CD1c-positive myeloid dendritic cell (primary cell): Measurements from ENCODE around the gene CELF4.

ENCODE experiments used
- DNase-seq: peaks from one replicate; pipeline ENCODE4 v3.0.0-alpha.2; 2016; ENCODE audit errors: extremely low spot score

Gene CELF4

DNA sequence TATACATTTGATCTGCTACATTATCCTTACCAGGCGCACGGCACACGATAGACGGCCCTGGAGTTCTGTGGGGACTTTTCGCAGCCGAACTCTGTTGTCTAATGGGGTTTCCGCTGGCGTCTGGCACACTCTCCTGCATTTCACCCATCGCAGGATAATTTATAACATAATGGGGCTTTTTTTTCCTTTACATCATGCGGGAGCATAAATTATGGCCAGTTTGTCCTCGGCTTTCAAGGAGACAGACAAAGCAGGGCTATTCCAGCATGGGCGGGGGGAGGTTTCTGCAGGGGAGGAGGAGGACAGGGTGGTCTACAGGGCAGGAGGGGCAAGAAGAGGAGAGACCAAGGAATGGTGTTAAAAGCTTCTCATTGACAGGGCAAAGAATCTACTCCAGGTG, 279.8 kb downstream of the CELF4 start:
- no peak for DNase-seq

DNA sequence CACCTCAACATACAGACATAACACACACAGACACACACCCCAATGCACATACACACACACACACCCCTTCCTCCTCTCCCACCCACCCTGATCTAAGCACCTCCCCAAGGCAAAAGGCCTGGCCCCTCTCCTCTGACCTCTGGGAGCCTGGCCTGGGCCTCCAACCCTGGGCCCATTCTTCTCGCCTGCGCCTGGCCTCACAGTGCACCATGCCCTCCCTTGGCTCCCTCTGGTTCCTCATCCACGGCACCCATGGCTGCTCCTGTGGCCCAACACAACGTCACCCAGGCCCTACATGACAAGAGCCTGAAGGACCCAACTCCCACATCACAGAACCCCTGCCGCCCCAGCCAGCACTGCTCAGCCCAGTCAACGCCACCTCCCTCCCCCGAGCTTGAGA, 281.3 kb downstream of the CELF4 start:
- no peak for DNase-seq

DNA sequence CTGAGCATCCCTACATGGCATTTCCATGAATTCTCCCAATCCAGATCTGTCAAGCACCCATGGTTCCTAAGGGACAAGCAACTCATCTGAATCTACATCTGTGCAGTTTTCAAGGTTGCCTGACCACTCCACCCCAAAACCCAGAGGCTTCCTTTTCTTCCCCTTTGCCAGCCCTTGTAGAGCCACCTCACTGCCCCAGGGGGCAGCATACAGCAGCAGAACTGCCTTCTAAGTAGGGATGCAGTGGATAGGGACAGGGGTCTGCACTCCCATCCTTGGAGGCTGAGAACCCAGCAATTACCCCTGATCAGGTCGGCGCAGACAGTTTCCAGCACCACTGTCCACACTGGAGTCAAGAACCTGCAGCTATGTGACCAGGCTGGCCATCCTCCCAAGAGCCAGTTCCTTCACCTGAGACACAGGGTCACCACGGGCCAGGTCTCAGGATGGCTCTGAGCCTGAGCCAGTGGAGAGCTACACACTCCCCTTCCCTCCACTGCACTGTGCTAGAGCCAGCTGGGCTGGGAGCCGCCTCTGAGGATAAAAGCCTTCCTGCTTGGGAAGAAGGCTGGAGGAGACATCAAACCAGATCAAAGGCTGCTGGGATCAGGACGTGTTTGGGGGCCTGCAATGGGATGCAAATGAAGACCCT, 283.1 kb downstream of the CELF4 start:
- DNase-seq: no peak

DNA sequence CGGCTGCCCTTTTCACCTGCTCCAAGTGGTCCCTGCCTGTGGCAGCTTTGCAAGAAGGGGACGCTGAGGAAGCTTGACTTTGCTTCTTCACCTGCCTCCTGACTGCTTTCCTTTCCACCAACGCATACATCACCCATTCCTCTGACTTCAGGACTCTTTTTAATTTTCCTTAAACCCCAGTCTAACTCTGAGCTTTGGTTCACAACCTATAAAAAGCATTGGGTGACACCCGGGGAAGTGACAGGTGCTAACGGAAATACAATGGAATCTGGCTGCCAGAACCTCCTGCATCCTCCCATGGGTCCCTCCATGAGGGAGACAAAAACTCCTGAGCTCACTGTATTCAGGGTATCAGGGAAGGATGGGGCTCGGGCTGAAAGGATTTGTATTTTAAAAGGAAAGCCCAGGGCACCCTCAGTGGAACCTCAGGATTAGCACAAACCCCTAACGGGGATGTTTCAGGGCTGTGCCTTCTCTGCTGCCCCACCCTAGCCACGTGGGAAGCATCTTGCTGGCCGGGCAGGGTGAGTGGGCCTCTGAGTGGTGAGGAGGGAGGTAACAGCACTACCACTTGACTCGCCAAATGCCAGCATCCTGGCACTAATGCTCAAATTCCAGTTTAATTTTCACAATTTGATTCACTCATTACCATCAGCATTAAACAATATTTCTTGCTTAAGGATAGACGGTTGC, 284.8 kb downstream of the CELF4 start:
- no peak for DNase-seq

DNA sequence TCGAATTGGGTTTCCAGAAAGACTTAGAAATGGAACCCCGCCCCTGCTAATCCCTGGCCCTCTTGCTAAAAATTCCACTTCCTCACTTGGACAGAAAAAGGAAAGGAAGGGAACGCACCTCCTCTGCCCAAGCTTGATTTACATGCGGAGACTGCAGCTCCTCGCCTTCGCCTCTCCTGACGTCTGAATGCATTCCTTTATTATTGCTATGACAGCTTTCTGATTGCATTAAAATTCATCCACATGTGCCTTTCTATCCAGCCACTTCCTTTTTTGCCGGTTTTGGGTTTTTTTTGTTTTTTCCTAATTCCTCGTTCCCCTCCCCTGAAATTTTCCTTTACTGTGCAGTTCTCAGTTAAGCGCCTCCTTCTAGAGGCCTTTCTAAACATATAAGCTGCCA, 287.8 kb downstream of the CELF4 start:
- DNase-seq: no peak

DNA sequence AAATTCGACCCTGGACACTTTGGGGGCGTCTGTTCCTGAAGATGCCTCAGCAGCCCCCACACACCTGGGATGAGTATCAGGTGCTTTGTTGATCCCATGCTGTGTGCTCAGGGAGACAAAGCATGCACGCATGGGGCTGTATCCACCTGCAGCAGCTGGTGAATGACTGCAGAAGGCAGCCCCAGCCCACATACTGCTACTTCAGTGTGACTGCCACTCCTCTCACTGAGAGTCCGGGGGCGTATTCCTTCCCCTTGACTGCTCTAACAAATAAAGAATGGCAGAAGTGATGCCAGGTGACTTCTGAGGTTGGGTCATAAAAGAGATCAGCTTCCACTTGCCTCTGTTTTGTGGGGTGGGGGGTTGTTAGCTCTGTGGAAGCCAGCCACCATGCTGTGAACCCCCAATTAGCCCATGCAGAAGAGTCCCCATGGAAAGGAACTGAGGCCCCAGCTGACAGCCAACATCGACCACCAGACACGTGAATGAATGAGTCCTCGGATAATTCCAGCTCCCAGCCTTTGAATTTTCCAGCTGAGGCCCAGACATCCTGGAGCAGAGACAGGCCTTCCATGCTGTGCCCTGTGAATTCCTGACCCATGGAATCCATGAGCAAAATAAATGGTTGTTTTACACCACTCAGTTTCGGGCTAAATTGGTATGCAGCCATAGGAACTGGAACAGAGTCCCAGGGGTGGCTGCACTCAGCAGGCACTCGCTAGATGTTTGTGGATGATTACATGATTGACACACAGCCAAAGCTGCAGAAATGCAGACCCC, 289.3 kb downstream of the CELF4 start:
- DNase-seq: no peak

DNA sequence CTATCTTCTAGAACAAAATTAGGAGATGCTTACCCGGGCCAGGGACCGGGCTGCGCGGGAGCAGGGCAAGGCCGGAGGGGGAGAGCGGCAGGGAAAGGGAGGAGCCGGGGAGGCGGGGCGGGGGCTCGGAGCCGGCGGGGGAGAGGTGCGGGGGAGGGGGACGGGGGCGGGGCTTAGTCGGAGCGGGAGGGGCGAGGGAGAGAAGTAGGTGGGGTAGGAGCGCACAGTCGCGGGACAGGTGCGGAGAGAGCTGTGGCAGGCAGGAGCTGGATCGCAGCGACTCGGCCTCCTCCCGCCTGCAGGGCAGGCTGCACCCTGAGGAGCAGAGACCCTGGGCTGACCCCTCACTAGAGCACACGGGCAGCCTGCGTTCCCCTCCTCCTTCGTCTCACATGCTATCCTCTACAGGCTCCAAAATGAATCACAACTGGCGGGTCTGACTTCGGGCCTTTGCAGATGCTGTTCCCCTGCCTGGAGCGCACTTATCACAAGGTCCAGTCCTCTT, 290.3 kb downstream of the CELF4 start:
- no peak for DNase-seq

DNA sequence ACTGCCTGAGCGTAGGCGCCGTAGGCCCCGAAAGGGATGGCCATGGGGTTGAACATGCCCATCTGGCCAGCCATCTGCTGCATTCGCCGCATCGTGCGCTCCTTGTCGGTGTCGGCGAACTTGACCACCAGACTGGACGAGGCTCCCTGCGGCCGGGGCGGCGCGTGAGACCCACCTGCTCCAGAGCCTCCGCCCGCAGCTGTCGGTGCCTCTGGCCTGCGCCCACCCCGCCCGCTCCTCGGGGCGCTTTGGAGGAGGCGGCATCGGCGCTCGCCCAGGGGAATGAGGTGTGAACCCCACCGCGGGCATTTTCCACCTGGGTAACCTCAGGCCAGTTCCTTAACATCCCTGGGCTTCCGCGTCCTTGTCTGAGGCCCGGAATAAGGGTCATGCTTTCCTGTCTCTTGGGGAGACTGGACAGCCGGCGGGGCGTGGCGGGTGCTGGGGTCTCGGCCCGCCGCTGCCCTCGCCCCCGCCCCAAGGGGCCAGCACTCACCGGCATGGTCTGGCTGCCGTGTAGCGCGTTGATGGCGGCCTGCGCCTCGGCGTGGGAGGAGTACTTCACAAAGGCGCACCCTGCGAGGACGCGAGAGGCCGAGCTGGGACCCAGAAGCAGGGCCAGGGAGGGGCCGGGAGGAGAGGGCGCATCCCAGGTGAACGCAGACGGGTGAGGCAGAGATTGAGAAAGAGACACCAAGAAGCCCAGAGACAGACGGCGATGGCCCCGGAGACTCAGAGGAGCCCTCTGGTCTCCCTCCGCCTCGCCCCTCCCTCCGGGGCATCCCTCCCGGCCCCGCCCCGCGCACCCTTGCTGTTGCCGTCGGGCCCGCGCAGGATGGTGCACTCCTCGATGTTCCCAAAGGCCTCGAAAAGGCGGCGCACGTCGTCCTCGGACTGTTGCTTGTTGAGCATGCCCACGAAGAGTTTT, 291.0 kb downstream of the CELF4 start:
- no peak for DNase-seq

DNA sequence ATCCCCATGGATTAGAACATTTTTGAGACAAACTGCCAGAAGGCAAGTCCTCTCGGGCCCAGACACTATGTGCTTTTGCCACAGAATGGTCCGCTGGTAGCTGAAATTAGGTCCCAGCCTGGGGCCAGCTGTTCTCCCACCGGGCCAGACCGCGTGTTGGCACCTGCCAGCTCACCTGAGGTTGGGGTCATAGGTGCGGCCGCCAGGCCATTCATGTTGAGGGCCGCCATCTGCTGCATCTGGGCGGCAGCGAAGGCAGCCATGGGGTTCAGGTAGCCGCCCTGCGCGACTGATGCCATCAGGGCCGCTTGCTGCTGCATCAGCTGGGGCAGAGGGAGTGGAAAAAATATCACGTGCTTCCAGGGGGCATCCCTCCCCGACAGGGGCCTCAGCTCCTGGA, 292.8 kb downstream of the CELF4 start:
- no peak for DNase-seq

DNA sequence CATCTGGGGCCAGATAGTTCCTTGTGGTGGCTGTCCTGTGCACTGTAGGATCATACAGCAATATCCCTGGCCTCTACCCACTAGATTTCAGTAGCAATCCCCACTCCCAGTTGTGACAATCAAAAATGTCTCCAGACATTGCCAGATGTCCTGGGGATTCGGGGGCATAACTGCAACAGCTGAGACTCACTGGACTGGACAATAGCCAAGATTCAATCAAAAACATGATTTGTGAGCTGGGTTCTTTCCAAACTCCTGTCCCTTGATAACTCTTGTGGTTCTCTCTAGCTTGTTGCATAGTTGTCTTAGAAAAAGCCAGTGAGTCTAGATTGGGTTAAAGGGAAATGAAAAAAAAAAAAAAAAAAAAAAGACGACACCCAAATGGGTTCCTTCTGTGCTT, 293.4 kb downstream of the CELF4 start:
- DNase-seq: no peak

DNA sequence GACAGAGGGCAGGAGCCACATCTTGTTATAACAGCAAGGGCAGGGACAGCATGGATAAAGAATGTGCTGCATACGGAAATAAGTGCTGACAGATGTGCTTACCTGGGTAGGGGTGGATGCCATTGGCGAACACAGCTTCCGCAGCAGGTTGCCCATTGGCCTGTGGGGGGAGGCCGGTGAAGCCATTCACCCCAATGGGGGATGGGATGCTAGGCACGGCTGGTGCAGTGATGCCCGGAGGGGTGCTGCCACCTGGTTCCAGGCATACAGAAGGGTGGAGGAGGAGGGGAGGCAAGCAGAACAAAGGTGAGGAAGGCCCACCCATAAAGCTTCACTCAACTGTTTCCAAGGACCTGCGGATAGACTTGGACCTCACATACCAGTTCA, 294.9 kb downstream of the CELF4 start:
- DNase-seq: no peak

DNA sequence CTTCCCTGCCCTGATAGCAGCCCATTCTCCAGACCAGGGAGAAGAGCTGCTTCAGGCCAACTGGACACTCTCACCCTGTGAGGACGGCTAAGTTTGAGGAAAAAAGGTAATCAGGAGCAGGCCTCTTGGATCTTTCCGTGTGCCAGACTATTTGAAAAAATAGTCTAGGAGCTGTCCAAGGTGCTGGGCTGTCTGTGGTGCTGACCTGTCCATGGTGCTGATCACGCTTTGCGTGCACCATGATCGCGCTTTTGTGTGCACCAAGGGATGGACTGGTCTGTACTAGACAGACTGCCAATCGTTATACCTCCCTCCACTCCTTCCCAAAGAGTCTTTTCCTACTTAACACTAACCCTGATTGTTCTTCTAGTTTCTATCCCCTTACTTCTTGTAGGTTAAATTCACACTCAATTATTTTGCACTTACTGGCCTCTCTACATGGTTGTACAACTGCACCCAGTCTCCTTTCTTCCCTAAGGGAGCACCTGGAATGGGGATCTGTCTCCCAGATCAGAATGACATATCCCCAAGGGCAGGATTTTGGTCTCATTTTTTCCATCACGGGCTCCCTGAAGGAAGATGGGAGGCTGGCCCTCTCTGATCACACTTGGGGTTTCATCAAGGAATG, 295.4 kb downstream of the CELF4 start:
- DNase-seq: peak; percentile 40

DNA sequence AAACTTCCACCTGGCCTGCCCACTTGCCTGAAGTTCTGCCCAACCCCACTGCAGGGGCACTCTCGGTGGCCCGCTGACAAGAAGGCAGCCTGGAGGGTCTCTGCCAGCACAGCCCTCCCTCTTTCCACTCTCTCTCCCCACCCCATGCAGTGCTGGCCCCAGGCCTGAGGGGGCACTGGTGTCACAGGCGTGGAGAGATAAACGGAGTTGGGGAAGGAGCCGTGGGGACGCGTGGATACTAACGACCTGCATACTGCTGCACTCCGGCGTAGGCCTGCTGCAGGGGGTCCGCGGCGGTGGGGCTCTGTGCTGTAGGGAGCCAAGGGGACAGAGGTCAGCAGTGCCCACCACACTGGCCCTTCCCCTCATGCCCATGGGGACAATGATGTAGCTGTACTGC, 299.3 kb downstream of the CELF4 start:
- DNase-seq: no peak

DNA sequence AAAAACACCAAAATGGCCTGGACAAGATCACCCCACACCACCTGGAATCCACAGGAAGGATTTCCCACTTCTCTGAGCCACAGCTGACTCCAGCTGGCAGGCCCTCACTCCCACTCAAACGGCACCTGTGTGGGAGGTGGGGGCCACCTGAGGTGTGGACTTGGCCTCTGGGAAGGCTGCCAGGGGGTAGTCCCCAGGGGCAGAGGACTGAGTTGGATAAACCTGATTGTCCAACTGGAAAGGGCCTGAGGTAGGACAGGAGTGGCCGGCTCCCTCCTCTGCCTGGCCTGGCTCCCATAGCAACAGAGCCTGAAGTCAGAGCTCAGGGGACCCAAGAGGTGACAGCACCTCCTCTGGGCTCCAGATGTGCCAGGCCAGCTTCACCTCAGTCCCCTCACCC, 300.2 kb downstream of the CELF4 start:
- no peak for DNase-seq

DNA sequence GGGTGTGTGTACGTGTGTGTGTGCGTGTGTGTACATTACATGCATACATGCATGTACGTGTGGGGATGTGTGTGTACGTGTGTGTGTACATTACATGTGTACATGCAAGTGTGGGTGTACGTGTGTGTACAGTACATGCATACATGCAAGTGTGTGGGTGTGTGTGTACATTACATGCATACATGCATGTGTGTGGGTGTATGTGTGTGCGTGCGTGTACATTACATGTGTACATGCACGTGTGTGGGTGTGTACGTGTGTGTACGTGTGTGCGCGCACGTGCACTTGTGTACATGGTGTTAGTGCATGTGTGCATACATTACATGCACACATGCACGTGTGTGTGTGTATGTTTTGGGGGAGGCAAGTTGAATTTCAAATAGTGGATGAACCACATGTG, 300.6 kb downstream of the CELF4 start:
- no peak for DNase-seq

DNA sequence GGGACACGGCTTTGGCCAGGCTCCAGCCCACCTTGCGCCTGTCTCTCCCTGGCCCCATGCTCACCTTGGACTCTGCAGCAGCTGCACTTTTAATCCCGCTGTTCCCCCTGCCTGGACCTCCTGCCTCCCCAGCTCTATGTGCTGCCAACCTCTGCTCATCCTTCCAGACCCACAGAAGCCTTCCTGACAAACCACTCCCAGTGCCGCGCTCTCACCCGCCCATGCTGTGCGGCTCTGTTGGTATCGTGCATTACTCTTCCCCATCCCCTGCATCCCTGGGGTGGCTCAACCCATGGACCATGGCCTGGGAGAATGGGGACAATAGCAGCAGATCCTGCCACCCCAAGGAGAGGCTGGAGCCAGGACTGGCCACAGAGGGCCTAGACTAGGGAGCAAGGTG, 303.6 kb downstream of the CELF4 start:
- DNase-seq: no peak

DNA sequence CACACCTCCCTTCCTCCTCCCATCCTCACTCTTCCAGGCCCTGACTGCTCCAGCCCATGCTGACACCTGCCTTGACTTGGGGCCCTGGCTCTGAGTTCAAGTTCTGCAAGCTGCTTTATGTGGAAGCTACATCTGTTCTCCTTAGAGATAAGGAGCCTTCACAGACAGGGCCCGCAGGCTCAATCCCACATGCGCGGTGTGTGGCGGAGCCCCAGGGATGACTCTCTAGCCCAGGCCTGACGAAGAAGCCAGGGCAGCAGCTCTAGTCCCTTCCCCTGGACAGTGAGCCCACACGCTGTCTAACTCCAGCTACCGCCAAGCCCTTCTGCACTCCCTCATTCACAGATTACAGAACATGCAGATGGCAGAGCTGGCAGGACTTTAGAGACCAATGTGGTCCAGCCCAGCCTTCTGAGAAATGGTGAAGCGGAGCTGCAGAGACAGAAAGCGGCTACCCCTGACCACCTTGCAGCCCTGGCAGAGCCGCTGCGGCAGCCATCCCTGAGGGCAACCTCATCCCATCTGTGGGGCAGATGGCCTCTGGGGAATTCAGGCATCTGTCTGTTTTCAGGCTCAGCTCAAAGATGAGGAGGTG, 304.3 kb downstream of the CELF4 start:
- no peak for DNase-seq

DNA sequence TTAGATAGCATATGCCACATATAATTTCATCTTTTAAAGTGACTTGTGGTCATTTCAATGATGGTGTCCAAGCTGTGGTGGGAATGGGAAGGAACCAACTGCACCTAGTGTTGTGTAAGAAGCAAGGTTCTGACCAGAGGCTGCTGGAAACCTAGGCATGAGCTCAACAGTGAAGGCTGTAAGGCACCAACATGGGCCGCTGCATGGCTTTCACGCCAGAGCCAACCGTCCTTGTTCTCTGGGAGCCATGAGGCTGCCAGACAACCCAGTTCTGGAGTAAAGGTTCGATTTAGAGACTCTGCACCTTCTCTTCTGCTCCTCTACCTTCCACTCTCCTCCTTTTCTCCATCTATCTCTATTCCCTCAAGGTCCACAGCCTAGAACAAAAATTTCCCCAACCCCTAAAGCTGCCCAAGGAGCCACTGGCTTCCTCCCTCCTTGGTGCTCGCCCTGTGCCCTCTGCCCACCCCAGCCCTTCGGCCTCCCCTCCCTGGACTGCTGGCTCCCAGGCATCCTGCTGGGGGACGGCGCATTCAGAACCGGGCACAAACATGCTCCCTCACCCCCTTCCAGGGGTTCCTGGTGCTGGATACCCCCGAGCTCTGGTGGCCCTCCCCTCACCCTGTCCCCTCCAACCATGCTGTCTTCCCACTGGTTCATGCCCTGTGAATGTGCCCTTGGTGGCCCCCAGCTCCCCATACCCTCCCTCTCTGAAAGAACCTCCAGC, 305.1 kb downstream of the CELF4 start:
- no peak for DNase-seq

DNA sequence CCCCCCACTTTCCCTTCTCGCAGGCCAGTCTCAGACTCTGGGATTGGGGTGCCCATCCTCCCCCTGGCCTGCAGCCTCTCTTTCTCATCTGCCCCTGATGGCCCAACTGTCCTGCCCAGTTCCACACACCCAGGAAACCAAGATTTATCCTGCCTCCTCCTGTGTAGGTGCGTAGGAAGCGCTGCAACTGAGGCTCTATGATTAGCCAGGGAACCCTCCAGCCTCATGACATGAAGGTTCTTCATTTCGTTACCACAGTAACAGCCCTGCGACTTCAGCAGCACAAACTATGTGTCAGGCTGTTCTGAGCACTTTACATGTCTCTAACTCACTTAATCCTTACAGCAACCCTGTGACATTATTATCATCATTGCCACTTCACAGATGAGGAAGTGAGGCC, 305.9 kb downstream of the CELF4 start:
- DNase-seq: no peak

DNA sequence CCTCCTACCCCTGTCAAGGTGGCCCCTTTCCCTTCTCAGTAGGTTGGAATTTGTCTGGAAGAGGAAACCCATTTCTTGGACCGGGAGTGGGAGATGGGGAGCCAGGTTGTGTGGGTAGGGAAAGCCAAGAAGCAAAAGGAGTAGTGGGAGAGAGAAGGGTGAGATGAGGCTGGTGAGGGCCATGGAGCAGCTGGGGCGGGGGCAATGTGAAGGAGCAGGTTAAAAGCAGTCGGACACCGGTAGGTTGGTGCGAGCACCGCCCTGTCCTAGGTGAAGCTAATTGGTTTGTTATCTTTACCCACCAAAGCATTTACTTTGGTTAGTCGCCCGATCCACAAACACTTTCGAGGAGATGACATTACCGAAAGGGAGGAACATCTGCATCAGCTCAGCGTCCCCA, 306.8 kb downstream of the CELF4 start:
- no peak for DNase-seq
